ENCODE data around the gene RHOXF2B.

DNA sequence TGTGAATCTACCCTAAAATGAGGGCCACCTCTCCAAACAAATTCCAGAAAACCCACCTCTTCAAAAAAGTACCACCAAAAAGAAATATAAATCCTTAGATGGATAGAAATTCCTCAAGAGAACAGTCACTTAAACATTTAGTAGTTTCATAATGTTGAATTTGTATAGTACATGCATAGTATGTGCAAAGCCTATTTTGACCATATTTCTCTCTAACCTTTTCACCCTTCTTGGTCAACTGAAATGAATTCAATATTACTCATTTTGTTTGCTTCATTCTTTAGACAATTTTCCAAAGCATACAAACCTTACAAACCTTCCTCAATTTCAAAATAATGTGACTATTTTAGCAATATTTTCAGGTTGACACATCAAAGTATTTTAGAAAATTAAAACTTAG, 34.1 kb upstream of the RHOXF2B start:
- TF ChIP-seq ZC3H10 (CRISPR knock-in tag; IDR thresholded peaks at IDR 0.05) (no peak), RARB (CRISPR knock-in tag; IDR thresholded peaks at IDR 0.05) (no peak), TCF4 (CRISPR knock-in tag; IDR thresholded peaks at IDR 0.05; ENCODE audit: borderline replicate concordance) (no peak), TOX (CRISPR knock-in tag; IDR thresholded peaks at IDR 0.05; ENCODE audit: borderline replicate concordance) (no peak), GLIS3 (CRISPR knock-in tag; IDR thresholded peaks at IDR 0.05) (no peak), ESRRG (CRISPR knock-in tag; IDR thresholded peaks at IDR 0.05) (no peak)
- TF ChIP-seq, protein P1, sequence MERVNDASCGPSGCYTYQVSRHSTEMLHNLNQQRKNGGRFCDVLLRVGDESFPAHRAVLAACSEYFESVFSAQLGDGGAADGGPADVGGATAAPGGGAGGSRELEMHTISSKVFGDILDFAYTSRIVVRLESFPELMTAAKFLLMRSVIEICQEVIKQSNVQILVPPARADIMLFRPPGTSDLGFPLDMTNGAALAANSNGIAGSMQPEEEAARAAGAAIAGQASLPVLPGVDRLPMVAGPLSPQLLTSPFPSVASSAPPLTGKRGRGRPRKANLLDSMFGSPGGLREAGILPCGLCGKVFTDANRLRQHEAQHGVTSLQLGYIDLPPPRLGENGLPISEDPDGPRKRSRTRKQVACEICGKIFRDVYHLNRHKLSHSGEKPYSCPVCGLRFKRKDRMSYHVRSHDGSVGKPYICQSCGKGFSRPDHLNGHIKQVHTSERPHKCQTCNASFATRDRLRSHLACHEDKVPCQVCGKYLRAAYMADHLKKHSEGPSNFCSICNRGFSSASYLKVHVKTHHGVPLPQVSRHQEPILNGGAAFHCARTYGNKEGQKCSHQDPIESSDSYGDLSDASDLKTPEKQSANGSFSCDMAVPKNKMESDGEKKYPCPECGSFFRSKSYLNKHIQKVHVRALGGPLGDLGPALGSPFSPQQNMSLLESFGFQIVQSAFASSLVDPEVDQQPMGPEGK (CRISPR knock-in tag; IDR thresholded peaks at IDR 0.05; ENCODE audit: borderline replicate concordance) = no peak

All from SK-N-SH treated with all-trans-retinoic acid at 6 μM for 48 hours (cell line).